ENCODE results near the gene STAG1.

DNA sequence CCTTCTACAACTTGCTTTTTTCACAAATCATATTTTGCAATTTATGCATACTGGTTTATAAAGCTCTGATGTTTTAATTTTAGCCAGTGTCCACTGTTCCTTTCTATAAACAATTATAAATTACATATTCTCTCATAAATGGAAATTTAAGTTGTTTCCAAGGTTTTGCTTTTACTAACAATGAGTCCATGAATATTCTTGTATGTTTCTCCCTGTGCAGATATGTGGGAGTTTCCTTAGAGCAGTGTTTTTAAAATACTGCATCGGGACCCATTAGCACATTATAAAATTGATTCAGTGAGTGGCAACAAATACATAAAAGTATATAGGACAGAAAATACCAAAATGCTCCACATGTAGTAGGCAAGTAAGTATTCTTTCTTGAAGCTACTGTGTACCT, 266.4 kb downstream of the STAG1 start:
- TF ChIP-seq, protein P1, sequence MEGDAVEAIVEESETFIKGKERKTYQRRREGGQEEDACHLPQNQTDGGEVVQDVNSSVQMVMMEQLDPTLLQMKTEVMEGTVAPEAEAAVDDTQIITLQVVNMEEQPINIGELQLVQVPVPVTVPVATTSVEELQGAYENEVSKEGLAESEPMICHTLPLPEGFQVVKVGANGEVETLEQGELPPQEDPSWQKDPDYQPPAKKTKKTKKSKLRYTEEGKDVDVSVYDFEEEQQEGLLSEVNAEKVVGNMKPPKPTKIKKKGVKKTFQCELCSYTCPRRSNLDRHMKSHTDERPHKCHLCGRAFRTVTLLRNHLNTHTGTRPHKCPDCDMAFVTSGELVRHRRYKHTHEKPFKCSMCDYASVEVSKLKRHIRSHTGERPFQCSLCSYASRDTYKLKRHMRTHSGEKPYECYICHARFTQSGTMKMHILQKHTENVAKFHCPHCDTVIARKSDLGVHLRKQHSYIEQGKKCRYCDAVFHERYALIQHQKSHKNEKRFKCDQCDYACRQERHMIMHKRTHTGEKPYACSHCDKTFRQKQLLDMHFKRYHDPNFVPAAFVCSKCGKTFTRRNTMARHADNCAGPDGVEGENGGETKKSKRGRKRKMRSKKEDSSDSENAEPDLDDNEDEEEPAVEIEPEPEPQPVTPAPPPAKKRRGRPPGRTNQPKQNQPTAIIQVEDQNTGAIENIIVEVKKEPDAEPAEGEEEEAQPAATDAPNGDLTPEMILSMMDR (IDR thresholded peaks at IDR 0.05; ENCODE audit: poor library complexity) = no peak
- TF ChIP-seq EZH2 (IDR thresholded peaks at IDR 0.05; ENCODE audit: borderline replicate concordance) (no peak), EZH2phosphoT487 (IDR thresholded peaks at IDR 0.05; ENCODE audit: low read depth, severe bottlenecking, unreplicated experiment) (no peak)

Data from hepatocyte (in vitro differentiated cells).